ENCODE results near the gene FREM2.

The FREM2 gene

DNA sequence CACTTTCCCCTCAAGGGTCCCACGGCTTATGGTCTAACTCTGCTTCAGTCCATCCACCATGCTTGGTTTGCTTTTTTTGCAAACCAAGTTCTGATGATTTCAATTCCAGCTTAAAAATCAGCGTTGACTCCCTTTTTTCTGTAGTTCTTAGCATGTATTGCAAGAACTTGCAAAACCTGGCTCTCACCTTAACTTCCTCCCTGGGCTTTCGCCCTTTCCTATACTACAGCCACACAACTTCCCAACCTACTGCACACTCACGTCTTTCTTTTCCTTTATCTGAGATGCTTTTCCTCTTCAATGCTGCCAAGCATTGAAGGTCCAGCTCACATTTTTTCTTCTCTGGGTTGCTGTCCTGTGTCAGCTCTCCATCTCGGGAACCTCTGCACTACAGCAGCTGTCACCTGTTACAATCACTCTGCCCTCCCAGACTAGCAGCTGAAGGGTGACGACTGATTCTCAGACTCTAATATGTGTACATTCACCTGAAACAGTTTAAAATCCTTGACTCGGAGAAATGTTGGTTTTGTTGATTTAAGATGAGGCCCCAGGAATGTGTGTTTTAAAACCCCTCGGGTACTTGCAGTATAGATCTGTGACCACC lies 143.7 kb downstream of the FREM2 start:
- DNase-seq, result no peak

DNA sequence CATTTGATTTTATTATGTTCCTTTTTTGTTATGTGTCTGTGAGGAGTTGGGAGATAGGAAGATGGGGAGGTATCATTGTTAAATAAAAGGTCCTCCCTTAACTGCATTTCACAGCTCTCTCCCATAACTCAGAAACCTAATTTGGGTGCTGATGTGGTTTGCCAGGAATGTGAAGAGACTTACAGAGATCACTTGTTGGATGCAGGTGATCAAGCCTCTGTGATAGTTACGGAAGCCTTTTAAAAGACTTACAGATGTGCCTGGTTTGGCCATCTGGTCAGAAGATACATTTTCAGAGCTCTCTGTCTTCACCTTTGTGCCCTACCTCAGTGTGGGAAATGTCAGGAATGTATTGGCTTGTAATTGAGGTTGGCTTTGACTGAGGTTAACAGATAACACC lies 157.7 kb downstream of the FREM2 start:
- DNase-seq, result no peak

DNA sequence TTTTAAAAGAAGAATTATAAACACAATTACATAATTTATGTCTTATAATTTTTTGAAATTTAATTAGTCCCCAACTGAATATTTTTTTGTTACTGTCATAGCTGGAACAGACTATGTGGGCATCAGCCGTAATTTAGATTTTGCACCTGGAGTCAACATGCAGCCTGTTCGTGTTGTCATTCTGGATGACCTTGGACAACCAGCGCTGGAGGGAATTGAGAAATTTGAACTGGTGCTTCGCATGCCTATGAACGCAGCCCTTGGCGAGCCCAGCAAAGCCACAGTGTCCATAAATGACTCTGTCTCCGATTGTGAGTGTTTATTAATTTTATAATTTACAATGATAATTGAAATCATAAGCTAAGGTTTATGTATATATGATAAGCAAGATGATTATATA lies 161.5 kb downstream of the FREM2 start:
- no peak for DNase-seq

DNA sequence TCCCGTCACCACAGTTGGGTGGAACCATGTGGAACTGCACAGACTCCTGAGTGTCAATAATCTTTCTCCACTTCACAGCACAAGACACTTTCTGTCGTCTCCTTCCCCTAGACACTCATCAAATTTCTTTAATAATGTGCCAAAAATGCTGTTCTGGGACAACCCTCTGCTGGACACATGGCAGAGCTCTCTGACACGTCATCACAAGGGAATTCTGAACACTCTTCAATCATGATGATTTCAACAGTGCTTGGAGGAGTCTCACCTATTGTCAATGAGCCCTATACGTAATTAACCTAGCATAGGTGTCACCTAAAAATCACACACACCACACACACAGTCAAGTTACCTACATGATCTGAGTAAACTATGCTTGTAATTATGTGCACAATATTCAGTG lies 162.4 kb downstream of the FREM2 start:
- DNase-seq, result no peak

DNA sequence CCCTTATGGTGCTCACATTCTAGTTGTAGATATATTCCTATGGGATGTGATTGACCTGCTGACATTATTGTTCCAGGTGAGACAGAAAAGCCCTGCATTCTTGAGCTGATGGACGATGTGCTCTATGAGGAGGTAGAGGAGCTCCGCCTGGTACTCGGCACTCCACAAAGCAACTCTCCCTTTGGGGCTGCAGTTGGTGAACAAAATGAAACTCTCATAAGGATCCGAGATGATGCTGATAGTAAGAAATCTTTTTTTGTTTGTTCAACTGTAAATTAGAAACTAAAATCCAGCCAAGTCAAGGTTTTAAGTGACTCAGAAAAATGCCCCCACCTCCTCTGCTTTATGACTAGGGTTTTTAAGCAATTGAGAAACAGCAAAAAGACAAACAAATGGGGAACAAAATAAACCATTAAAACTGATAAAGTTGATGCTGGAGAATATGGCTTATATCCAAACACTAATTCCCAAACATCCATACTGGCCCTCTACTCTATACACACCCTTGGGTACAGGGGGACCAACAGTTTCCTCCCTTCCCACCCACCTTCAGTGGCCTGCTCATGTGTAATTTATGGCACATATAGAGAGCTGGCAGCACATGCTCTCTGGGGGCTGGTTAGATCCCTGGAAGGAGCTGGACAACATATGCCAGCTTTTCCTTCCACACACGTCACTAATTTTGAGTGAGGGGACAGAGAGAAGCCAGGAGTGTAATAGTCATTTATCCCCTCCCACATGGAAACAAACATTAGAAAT lies 164.2 kb downstream of the FREM2 start:
- no peak for DNase-seq

DNA sequence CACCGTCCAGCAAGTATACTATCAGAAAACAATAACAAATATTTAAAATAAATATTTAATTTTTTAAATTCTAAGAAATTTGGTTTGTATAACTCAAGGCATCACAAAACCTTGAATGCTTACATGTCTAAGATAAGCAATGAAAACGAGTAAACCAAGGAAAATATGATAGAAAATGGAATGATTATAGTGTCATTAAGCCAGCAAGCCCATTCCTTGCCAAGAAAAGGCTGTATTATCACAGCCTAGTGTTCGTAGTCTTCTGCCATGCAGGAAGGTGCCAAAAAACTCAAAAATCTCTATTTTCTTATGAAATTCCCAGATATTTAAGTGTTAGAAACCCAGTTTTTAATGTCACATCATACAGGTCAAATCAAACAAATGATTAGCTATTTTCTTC lies 167.3 kb downstream of the FREM2 start:
- no peak for DNase-seq

DNA sequence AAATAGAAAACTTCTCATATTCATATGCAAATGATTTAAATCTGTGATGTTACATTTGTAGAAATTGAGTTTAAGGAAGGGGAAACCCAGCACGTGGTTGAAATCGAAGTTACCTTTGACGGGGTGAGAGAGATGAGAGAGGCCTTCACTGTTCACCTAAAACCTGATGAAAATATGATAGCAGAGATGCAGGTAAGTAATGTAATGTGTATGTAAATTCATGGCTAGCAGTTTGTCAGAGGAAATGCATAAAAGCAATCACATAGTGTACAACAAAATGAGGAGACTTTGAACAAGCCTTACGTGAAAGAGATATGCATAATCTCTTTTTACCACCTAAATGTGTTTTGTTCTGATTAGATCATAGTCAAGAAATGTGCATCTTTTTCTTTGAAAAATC lies 169.2 kb downstream of the FREM2 start:
- DNase-seq, result no peak

DNA sequence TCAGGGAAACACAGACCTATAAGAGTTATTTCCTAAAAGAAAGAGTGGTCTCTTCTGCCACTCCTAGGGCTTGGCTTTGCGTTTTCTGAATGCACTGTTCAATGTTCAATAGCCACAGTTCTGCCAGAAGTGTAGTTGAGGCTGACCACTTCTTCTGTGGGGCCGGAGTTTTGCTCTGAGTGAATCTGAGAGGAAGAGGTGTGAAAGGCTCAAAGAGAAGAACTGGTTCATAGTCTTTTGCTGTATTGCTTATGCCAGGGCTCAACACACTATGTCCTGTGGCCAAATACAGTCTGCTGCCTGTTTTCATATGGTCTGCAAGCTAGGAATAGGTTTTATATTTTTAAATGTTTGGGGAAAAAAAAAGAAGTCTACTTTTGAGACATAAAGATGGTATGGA lies 175.6 kb downstream of the FREM2 start:
- DNase-seq, result no peak

DNA sequence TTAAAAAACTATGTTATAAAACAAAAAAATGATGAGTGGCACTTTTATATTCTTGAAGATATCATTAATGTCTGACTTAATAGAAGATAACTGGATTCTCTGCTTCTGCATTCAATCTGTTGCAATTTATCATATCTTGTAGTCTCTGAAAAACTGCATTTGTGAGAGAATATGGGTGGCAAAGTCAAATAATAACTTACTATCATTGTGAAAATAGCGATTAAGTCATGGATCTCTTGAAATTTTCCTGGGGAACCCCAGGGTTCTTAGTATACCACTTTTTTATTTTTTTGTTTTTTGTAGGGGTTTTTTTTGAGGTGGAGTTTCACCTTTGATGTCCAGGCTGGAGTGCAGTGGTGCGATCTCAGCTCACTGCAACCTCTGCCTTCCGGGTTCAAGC lies 176.7 kb downstream of the FREM2 start:
- no peak for DNase-seq

DNA sequence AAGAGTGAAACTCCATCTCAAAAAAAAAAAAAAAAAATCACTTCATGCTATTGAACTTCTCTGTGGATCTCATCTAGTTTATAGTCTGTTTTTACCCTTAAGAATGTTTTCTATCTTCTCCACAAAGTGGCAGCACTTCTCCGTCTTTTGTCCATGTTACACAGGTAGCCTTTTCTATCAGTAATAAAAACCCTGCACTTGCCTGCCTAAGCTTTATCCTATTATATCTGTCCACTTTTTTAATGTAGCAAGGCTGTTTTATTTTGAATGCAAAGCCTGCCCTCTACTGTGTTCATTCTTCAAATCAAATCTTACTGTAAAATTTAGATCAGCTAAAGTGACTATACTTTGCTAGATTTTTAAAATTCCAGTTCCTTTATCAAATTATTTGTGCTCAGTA lies 179.8 kb downstream of the FREM2 start:
- DNase-seq, result no peak

DNA sequence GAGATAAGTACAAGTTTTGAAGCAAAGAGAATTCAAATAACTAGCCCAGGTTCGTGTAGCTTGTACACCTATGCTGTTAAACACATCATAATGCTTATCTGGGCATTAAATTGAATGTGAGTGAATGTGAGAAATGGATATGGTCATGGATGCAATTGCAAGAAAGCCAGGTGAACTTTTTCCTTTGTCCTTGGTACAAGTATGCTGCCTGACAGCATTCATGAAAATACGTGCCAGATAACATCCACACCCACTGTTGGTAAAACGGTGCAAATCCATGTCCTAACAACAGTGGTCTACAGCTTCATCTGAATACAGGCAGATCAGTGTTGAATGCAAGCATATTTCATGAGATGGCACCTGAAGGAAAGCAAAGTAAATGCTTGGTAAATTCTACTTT lies 181.5 kb downstream of the FREM2 start:
- DNase-seq, result no peak

DNA sequence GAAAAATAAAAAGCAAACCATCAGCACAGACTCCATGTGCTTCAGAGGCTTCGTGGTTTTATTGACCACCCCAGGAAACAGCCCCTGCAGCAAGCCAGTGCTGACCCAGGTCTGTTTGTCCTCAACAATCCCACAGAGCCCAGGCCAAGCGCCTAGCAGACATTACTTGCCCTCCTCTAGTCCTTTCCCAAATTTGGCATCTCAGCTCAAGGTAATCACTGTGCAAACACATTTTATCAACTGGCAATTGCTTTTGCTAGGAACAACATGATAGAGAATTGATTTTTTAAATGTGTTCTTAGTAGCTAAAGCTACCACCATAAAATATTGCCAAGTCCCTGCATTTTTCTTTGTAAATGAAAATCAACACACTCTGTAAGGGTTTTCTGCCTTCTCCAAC lies 182.0 kb downstream of the FREM2 start:
- DNase-seq, result no peak

DNA sequence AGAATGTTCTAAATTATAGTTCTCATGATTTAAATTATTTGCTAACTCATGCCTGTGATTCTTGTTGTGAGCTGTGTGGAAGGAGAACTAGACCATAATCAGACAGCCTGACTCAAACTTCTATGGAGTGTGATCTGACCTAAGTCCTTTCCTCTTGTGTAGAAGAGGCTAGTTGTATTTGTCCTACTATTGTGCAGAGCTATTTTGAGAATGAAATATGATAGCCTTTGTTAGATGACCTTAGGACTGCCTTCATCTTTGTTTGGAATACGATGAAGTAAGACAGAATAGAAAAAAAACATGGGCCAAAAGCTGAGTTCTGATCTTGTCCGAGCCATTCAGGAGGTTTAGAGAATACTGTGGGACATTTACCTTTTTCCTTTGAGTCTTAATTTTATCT lies 184.4 kb downstream of the FREM2 start:
- DNase-seq, result no peak

DNA sequence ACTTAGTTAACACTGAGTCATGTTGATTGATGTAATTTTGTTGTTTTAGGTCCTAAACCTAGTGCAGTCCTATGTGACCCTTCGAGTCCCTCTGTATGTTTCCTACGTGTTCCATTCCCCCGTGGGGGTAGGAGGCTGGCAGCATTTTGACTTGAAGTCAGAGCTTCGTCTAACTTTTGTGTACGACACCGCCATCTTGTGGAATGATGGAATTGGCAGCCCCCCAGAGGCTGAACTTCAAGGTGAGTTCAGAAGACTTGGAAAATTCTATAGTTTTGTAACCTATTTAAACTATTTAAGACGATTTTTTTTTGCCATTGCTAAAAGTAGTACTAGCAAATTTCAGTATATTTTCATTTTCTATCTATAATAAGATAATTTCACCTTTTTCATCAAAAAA lies 185.8 kb downstream of the FREM2 start:
- no peak for DNase-seq

DNA sequence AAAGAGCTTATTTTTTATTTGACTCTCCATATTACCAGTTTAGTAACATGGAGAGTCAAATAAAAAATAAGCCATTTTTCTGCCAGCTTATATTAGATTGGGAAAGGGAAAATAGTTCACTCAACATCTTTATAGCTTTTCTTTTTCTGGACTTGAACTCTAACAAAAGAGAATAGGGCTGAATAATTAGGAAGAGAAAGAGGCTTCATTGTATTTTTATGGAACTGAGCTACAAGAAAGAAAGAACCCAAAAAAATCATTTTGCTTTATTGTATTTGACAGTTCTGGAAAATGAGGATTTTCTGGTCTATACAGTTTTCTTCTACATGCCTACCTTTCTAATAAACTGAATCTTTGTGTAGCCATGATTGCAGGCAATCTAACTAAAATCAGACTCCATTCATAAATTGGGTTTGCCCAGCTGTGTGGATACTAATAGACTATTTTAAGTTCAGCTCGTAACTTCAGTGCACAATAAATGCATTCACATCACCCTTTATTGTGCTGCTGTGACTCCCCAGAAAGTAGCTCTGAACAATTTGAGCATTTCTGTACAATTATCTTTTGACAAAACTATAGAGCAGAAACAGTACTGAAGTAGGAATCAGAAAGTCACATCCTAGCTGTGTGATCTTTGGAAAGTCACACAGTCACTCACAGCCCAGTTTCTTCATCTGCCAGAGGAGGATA lies 188.5 kb downstream of the FREM2 start:
- no peak for DNase-seq

DNA sequence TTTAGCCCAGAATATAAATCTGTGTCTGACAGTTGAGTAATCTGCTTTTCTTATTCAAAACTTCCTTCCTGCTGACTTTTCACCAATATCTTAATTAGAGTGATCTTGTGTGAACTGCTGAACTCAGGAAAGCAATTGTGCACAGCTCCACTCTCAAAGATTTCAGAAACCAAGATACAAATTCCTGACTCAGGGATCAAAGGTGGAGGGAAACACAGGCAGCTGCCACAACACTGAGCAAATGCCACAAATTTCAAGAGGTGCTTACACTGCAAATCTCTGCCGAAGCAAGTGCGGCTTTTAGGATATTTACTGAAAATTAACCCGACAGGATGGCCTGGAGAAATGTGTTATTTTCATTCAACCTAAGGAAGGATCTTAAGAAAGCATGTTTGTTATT lies 192.4 kb downstream of the FREM2 start:
- no peak for DNase-seq

DNA sequence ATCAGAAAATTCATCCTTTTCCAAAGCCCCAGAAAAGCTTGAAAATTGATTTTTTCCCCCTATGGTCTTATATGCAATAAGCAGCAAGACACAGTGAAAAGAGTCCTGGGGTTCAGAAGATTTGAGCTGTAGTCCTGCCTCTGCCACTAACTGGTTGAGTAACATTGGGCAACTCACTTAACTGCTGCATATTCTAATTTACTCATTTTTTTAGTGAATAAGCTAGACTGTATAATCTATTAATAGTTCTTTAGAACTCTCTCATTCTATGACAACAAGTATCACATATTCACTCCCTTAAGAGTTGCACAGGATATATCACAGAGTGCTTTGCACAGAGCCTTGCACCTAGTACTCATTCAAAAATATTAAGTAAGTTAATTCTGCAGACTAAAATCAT lies 192.9 kb downstream of the FREM2 start:
- DNase-seq, result no peak

DNA sequence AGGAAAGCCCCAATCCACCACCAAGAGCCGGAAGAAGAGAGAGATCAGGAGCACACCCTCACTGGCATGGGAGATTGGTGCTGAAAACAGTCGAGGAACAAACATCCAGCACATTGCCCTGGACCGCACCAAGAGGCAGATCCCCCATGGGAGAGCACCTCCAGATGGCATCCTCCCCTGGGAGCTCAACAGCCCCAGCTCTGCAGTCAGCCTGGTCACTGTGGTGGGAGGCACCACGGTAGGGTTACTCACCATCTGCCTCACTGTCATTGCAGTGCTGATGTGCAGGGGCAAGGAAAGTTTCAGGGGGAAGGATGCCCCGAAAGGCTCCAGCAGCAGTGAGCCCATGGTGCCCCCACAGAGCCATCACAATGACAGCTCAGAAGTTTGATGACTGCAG lies 193.5 kb downstream of the FREM2 start:
- no peak for DNase-seq

DNA sequence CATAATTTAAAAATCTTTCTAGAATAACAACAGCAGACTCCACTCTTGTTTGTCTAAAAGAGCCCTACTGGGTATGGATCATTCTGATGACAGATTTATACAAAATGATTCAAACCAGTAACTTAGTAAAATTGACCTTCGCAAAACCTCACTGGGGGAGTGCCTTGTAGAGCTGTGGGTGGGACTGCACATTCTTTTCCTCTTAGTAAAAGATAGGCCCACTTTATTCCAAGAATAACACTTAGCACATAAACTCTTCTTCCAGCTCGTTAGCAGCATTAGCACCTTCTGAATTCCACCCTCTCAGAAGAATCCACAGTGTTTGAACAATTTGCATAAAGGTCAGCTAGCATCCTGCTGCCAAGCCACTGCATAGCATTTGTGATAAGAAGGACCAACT lies 196.9 kb downstream of the FREM2 start:
- DNase-seq, result no peak

DNA sequence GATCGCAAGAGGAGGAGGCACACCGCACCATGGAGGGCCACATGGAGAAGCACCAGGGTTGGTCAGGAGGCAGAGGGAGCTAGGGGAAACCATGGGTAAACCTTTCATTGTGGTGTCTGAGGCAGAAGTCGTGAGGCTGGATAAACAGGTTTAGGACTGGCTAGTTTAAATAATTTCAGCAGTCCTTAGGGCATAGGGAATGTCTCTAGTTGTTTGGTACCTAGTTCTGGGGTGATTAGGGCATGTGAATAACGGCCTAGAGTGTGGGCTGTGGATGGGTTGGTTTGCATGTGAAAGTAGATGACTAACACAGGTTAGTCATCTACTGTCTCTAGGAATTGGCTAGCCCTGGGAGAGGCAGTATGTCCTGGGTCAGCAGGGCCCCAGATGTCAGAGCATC lies 201.4 kb downstream of the FREM2 start:
- DNase-seq, result no peak

DNA sequence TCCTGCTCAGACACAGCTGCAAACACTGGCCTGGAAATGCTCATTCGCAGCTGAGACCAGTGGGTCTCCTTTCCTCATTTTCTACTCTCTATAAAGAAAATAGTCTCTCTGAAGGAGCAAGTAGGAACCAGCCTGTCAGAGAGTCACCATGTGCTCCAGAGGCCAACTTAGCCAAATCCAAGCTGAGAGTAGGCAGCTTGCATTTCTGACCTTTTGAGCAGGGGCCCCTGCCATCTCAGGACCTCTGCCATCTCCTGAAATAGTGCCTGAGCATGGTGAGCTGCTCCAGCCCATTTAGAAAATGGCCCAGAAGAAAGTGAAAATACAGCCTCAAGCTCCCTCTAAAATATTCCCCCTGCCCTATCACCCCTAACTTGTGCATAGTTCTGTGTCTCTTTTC lies 208.2 kb downstream of the FREM2 start:
- no peak for DNase-seq

DNA sequence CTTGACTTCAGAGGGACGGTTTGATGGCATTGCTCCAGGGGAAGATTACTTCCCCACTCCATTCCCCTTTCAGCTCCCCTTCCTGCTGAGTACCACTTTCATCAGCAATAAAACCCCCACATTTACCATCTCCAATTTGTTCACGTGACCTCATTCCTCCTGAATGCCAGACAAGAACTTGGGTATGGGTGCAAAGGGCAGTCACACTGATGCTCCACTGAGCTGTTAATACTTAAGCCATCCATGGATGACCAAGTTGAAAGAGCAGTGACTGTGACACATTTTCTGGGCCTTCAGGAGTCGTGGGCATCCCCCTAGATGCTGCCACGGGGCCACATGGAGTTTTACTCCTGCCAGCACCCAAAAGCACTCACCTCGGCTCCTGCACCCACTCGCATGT lies 210.6 kb downstream of the FREM2 start:
- DNase-seq, result no peak

DNA sequence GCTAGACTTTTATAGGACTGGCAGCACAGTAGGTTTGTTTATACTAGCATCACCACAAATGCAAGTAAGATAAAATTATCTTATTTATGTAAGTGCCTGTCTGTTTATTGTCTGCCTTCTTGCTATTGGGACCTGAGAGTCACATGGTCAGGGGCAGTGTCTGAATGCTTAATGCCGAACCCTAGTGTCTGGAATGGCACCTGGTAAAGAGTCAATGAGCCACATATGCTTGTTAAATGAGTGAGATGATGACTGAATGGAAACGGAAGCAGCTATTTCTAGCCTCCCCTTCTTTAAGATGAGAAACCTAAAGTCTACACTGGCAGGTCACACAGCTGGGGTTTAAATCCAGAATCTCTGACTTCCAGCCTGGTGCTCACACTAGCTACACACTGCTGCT lies 211.6 kb downstream of the FREM2 start:
- no peak for DNase-seq

DNA sequence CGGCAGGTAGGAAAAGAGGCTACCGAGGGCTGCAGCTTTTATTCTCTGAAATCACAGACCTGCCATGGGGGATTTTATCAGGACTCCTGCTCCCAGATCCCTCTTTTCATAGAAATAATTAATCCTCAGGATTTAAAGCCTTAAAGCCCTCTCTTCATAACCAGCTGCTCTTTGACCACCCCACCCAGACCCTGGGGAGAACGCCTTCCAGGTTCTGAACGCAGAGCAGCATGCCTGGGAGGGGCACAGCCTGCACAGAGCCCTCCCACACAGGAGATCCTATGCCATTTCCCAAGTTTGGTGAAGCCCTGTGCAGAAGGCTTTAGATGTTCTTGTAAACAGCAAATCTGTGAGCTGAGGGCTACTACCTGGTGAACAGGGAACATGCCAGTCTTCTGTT lies 212.7 kb downstream of the FREM2 start:
- DNase-seq, result no peak

DNA sequence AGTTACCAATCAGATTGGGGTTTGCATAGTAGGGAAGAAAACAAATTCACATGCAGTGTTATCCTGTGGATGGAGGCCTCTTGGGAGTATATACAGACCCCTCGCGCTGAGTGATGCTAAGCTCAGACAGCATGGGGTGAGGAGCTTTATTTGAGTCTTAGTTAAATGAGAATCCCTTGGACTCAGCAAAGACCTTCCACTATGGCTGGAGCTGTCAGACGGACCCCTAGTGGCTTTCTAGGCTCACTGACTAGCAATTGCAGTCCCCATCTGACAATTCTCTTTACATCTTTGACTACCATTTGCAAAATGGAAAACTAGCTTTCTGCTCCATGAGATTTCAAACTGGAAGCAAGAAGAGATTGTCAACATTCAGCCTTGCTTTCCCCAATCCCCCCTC lies 213.3 kb downstream of the FREM2 start:
- DNase-seq, result no peak

Data from bone marrow (tissue), 2 donors.